Measurements from ENCODE around the gene PCGF1. TPM values are rescaled to one million over a fixed set of nuclear protein-coding genes. Genes with fewer than 3 reads are reported as not detected.

PCGF1 gene
- total and polyA plus RNA-seq, 2 of the 4 experiments (the other 2 are of a cell fraction): 23.4 to 31.4 TPM

DNA sequence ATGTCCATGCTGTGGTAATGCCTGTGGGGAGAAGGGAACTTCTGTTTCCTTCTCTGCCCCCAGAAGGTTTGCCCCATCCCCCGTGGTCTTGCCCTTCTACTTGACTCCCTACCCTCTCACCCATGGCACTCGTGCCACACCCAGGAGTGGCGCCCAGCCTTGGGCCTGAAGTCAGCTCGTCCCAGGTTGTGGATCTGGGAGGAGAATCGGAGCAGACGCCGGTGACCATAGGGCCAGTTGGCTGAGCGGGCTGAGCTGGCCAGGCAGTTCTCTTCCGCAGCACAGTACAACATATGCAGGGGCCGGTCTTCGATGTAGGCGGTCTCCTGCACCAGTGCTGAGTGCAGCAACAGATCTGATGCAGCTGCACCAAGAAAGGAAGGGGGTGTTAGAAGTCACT lies 26.9 kb upstream of the PCGF1 start:
- H3K27me3 ChIP-seq (ENCODE audit: control insufficient read depth, insufficient read depth, low read length): no peaks in the 10 kb centered on the region
- WGBS, 2 experiments (ENCODE audit: extremely low coverage in 2 of 2, insufficient read length in 1 of 2): 86% methylated on average over 7 of the region's 12 CpGs; no CpG with 5 or more reads in 1 of the 2 experiments
- dilution Hi-C loops (cut with HindIII; ENCODE audit: low sequenced_read_pairs, unreplicated experiment) (no loop called here), in situ Hi-C loops (cut with MboI; ENCODE audit: low sequenced_read_pairs) (no loop called here), intact Hi-C loops (cut with micrococcal nuclease) (no loop called here)
- H3K27ac ChIP-seq (ENCODE audit: insufficient read depth, low read length): no peak overlapping the region
- CTCF ChIA-PET: no interaction called here
- H2BK20ac ChIP-seq (ENCODE audit: low read depth, low read length): no peak overlapping the region
- no peak overlapping the region for H2AK5ac ChIP-seq (ENCODE audit: low read depth, low read length)
- H3K56ac ChIP-seq (ENCODE audit: extremely low read depth, insufficient read depth, low read length): no peak overlapping the region
- H4K91ac ChIP-seq (ENCODE audit: insufficient read depth, low read depth, low read length): no peak overlapping the region
- ATAC-seq (ENCODE audit: low read depth) (no peak), DNase-seq (no peak)
- no peak overlapping the region for H2BK120ac ChIP-seq (ENCODE audit: low read depth, low read length)
- H2BK15ac ChIP-seq (ENCODE audit: low read depth, low read length): no peak overlapping the region
- no peaks in the 10 kb centered on the region for H4K20me1 ChIP-seq (ENCODE audit: insufficient read depth, low read length)
- POLR2A ChIA-PET (ENCODE audit: unreplicated experiment): no interaction called here
- no peak overlapping the region for H2AK9ac ChIP-seq (replicated peaks; ENCODE audit: low read depth, low read length, poor library complexity)
- no peak overlapping the region for H3K23ac ChIP-seq (ENCODE audit: low read depth, low read length)
- no TSS peak for BruUV-seq (replicated peaks)
- H3K9me1 ChIP-seq (ENCODE audit: insufficient read depth, low read length): peaks cover 9% of the 10 kb centered on the region
- no peak overlapping the region for H3K4me2 ChIP-seq (ENCODE audit: low read depth, low read length)
- H4K5ac ChIP-seq (ENCODE audit: low read depth, low read length): no peak overlapping the region
- no peak overlapping the region for H3K4me3 ChIP-seq (ENCODE audit: insufficient read depth, low read depth, low read length)
- no peaks in the 10 kb centered on the region for H3K9me3 ChIP-seq (ENCODE audit: control insufficient read depth, insufficient read depth, low read length)
- TF ChIP-seq RFX5 (IDR thresholded peaks at IDR 0.05; ENCODE audit: low read depth, low read length): no peak
- TF ChIP-seq BHLHE40 (IDR thresholded peaks at IDR 0.05; ENCODE audit: low read depth, low read length): no peak
- TF ChIP-seq CHD1 (IDR thresholded peaks at IDR 0.05; ENCODE audit: low read depth, low read length): no peak
- no peak for TF ChIP-seq NFE2L2 (IDR thresholded peaks at IDR 0.05; ENCODE audit: low read depth, low read length)
- TF ChIP-seq MAZ (IDR thresholded peaks at IDR 0.05; ENCODE audit: borderline replicate concordance, low read depth, low read length): no peak
- no peak for TF ChIP-seq MAFK (IDR thresholded peaks at IDR 0.05; ENCODE audit: low read depth, low read length)
- no peak for TF ChIP-seq POLR2A (IDR thresholded peaks at IDR 0.05; ENCODE audit: low read depth, low read length)
- no peak for TF ChIP-seq RAD21 (IDR thresholded peaks at IDR 0.05; ENCODE audit: low read length)
- no peak for TF ChIP-seq ELK1 (IDR thresholded peaks at IDR 0.05; ENCODE audit: borderline replicate concordance, low read depth, low read length)
- TF ChIP-seq, protein P1, sequence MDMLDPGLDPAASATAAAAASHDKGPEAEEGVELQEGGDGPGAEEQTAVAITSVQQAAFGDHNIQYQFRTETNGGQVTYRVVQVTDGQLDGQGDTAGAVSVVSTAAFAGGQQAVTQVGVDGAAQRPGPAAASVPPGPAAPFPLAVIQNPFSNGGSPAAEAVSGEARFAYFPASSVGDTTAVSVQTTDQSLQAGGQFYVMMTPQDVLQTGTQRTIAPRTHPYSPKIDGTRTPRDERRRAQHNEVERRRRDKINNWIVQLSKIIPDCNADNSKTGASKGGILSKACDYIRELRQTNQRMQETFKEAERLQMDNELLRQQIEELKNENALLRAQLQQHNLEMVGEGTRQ (IDR thresholded peaks at IDR 0.05; ENCODE audit: low read depth, low read length): no peak
- TF ChIP-seq SMC3 (IDR thresholded peaks at IDR 0.05; ENCODE audit: low read depth, low read length): no peak
- TF ChIP-seq CTCF (conservative IDR thresholded peaks at IDR 0.05; ENCODE audit: low read depth, low read length): no peak
- no peak for TF ChIP-seq MXI1 (IDR thresholded peaks at IDR 0.05; ENCODE audit: borderline replicate concordance, low read depth, low read length)
- H3K4me1 ChIP-seq (ENCODE audit: control insufficient read depth, insufficient read depth, low read length): peaks cover 7% of the 10 kb centered on the region
- H3K9ac ChIP-seq (ENCODE audit: low read depth, low read length): no peak overlapping the region
- H3K4ac ChIP-seq (ENCODE audit: low read depth, low read length): no peak overlapping the region
- H2BK5ac ChIP-seq (ENCODE audit: low read depth, low read length, poor library complexity, severe bottlenecking): no peak overlapping the region
- H3K14ac ChIP-seq (replicated peaks; ENCODE audit: low read depth, low read length): no peak overlapping the region
- no peak overlapping the region for H4K8ac ChIP-seq (ENCODE audit: low read depth in 2 of 2, low read length in 2 of 2)
- H3K18ac ChIP-seq (ENCODE audit: low read depth, low read length): no peak overlapping the region
- H2AFZ ChIP-seq (replicated peaks; ENCODE audit: low read length, poor library complexity): no peak overlapping the region
- peaks cover 16 to 23% of the 10 kb centered on the region in 2 experiments for H3K79me1 ChIP-seq (ENCODE audit: low read depth in 1 of 2, low read length in 2 of 2)
- H3K36me3 ChIP-seq (ENCODE audit: control insufficient read depth, insufficient read depth, low read length): peaks cover 27% of the 10 kb centered on the region
